GM12878 (cell line): ENCODE measurements around the gene MEIOB. TPM values are rescaled to one million over a fixed set of nuclear protein-coding genes. Genes with fewer than 3 reads are reported as not detected.
A peak's percentile ranks its signal among the peaks of the same experiment; 100 is the strongest.

Source experiments
- ATAC-seq: fragments of 200-7000 bp; cut with Tn5 transposase; 3 replicates; pipeline ENCODE4 v1.9.1; 2020; ENCODE audit warnings: mild to moderate bottlenecking, moderate library complexity
- BruUV-seq: library from RNA; stranded (reverse); fragments of 400-500 nt; replicated peaks from 2 replicates; lab custom pipeline; 2021; lab: Mats Ljungman, UMichigan
- CTCF ChIA-PET: fragments of 300-600 bp; sonication (Branson Sonifier 250); formaldehyde crosslinking; extraction: SDS; loops from one replicate; lab custom pipeline; 2021; ENCODE audit warnings: inconsistent platforms; lab: Yijun Ruan, JAX
- POLR2A ChIA-PET: fragments of 350-600 bp; formaldehyde crosslinking; extraction: SDS; loops from one replicate; lab custom pipeline; 2021; ENCODE audit warnings: inconsistent platforms; lab: Charles Lee
- RAD21 ChIA-PET: fragments of 300-600 bp; sonication (Branson Sonifier 250); formaldehyde crosslinking; loops from one replicate; lab custom pipeline; 2023; ENCODE audit warnings: antibody characterized with exemption; ENCODE audit not compliant: unreplicated experiment; lab: Charles Lee
- SMC1A ChIA-PET: fragments of 300-600 bp; sonication (Branson Sonifier 250); formaldehyde crosslinking; loops from one replicate; lab custom pipeline; 2023; ENCODE audit not compliant: unreplicated experiment, uncharacterized antibody; lab: Charles Lee
- DNase-seq: peaks from one replicate; pipeline ENCODE4 v3.0.0-alpha.2; 2011; ENCODE audit warnings: low read depth, low spot score
- FAIRE-seq: peaks from 3 replicates; lab custom pipeline; 2011; peaks lifted over from hg19 to GRCh38; lab: Jason Lieb, UNC
- H2AFZ ChIP-seq: 2 replicates; pipeline ENCODE4 v1.6.0; 2011; ENCODE audit warnings: low read depth, low read length, control low read depth; ENCODE audit not compliant: control insufficient read depth
- H3K27ac ChIP-seq: 2 replicates; pipeline ENCODE4 v1.5.1; 2011; ENCODE audit warnings: control low read depth; ENCODE audit not compliant: control insufficient read depth, insufficient read depth
- H3K27me3 ChIP-seq, 2 experiments: replicated peaks in 1 of 2; 2 replicates each; pipeline versions ENCODE4 v1.6.0 to v1.6.1; 2011; ENCODE audit warnings: low read length in 1 of 2; ENCODE audit not compliant: control insufficient read depth in 2 of 2, insufficient read depth in 2 of 2
- H3K36me3 ChIP-seq, 2 experiments: 2 replicates each; pipeline ENCODE4 v1.5.1; 2011; ENCODE audit warnings: low read length in 1 of 2; ENCODE audit not compliant: control insufficient read depth in 2 of 2, insufficient read depth in 2 of 2
- H3K4me1 ChIP-seq: 2 replicates; pipeline ENCODE4 v1.6.1; 2011; ENCODE audit warnings: mild to moderate bottlenecking, low read length, moderate library complexity, mixed read lengths; ENCODE audit not compliant: control insufficient read depth, insufficient read depth
- H3K4me2 ChIP-seq: 2 replicates; pipeline ENCODE4 v1.6.0; 2011; ENCODE audit warnings: control low read depth; ENCODE audit not compliant: control insufficient read depth, insufficient read depth
- H3K4me3 ChIP-seq: fragments of 200-600 bp; sonication (generic); 2 replicates; pipeline ENCODE4 v1.5.1; 2016
- H3K79me2 ChIP-seq: 2 replicates; pipeline ENCODE4 v1.6.0; 2011; ENCODE audit warnings: low read length; ENCODE audit not compliant: control insufficient read depth, insufficient read depth
- H3K9ac ChIP-seq: 2 replicates; pipeline ENCODE4 v1.8.0; 2011; ENCODE audit warnings: low read length, control low read depth, mixed read lengths; ENCODE audit not compliant: control insufficient read depth, insufficient read depth
- H3K9me3 ChIP-seq: replicated peaks from 3 replicates; pipeline ENCODE4 v1.5.1; 2011; ENCODE audit warnings: mild to moderate bottlenecking, low read length; ENCODE audit not compliant: control insufficient read depth, insufficient read depth
- H4K20me1 ChIP-seq: 2 replicates; pipeline ENCODE4 v1.6.0; 2011; ENCODE audit not compliant: control insufficient read depth, insufficient read depth
- BMI1 ChIP-seq: fragments of 450-650 bp; IDR thresholded peaks from 2 replicates; pipeline ENCODE4 v1.6.1; 2016; ENCODE audit warnings: mild to moderate bottlenecking, moderate library complexity, borderline replicate concordance
- CUX1 ChIP-seq: IDR thresholded peaks from 2 replicates; pipeline ENCODE4 v1.6.1; 2012; ENCODE audit warnings: improper control_type of control experiment, low read depth, low read length; ENCODE audit not compliant: insufficient replicate concordance
- HCFC1 ChIP-seq: fragments of 150-350 bp; IDR thresholded peaks from 2 replicates; pipeline ENCODE4 v1.6.1; 2014; ENCODE audit warnings: low read length
- IRF4 ChIP-seq: IDR thresholded peaks from 2 replicates; pipeline ENCODE4 v1.6.1; 2011; ENCODE audit warnings: low read depth, low read length
- MYC ChIP-seq: IDR thresholded peaks from 2 replicates; pipeline ENCODE4 v1.6.1; 2011; ENCODE audit warnings: mild to moderate bottlenecking, low read length, moderate library complexity, inconsistent platforms; ENCODE audit not compliant: insufficient read depth, insufficient replicate concordance, insufficient read length, severe bottlenecking
- WGBS: methylation state at CpG from one replicate; pipeline ENCODE4 v1.1.6; 2016; ENCODE audit warnings: low lambda C conversion rate; ENCODE audit not compliant: insufficient replicate concordance, insufficient coverage; ENCODE audit errors: missing lambda C conversion rate; 5-methylcytosine and 5-hydroxymethylcytosine counted together
- in situ Hi-C: fragments of 300-500 bp; cut with MboI; formaldehyde crosslinking; loops from 9 replicates; pipeline ENCODE4 v1.14.3; 2018; ENCODE audit warnings: mixed read lengths
- intact Hi-C: fragments of 100-400 bp; cut with micrococcal nuclease; formaldehyde crosslinking; loops from one replicate; pipeline ENCODE4 v1.14.2; 2022; ENCODE audit not compliant: unreplicated experiment
- polyA plus RNA-seq, 11 experiments: library from polyadenylated mRNA; depleted of rRNA in 4 of 11; unstranded in 6 of 11; stranded (reverse) in 5 of 11; fragments of >200 nt; fragmentation: Nextera tagmentation in 4 of 11; fragmentation: Illumina TruSeq in 1 of 11; extraction: Ambion mirVana in 4 of 11; extraction: Trizol in 1 of 11; gene quantifications; 1 replicate in 1 of 11; 2 replicates in 10 of 11; pipeline versions ENCODE4 v1.2.1 to v1.2.3, GENCODE V29; 2011 to 2016; ENCODE audit warnings: inconsistent platforms in 2 of 11, missing spikeins in 2 of 11, low read depth in 1 of 11
- total RNA-seq, 4 experiments: library from RNA; depleted of rRNA in 3 of 4; stranded (reverse); fragments of >200 nt in 3 of 4; fragmentation: Illumina TruSeq in 1 of 4; extraction: Trizol in 1 of 4; gene quantifications; 2 replicates each; pipeline versions ENCODE4 v1.2.1 to v1.2.3, GENCODE V29; 2013 to 2021
- TF ChIP-seq, protein P1 (sequence below): fragments of 450-650 bp; IDR thresholded peaks from 2 replicates; pipeline ENCODE4 v1.6.1; 2016; ENCODE audit warnings: mild to moderate bottlenecking

Gene MEIOB
- total and polyA plus RNA-seq, 10 of the 15 experiments (the other 5 are each of a cell fraction or from before 2014, with no cell fraction given): 0.04 to 0.26 (median 0.09) TPM; not detected in 5

DNA sequence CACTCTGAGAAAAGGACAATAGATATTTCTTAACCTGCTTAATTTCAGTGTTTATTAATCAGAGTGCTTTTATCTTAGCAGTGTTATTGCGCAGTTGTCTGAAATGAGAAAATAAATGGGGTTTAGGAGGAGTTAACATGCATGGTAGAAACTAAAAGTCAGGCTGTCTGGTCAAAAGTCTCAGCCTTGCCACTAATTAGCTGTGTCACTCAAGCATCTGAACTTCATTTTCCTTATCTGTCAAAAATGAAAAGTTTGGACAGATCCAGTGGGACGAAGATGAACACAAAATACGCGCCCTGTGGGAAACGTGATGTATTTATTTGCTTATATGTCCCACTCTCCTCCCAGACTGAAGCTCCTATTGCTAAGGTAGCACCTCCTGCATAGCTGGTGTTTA is 6.3 kb upstream of the MEIOB start:
- intact Hi-C loops: no loop called here
- WGBS: 73% methylated on average over 5 of the region's 5 CpGs
- Histone ChIP-seq H3K4me2 (no peak overlapping the region), H3K4me1 (peaks cover 12% of the 10 kb centered on the region), H2AFZ (no peak overlapping the region), H4K20me1 (no peaks in the 10 kb centered on the region), H3K27ac (no peak overlapping the region), H3K4me3 (no peak overlapping the region), H3K9me3 (no peaks in the 10 kb centered on the region), H3K27me3 (no peaks in the 10 kb centered on the region), H3K9ac (no peak overlapping the region), H3K79me2 (no peaks in the 10 kb centered on the region), H3K36me3 (no peaks in the 10 kb centered on the region)
- ChIA-PET CTCF (interaction anchor here (0.6 to 2.4 kb wide), 4 partner anchors 16 to 1511 kb away, joined by 3 to 8 read pairs (median 3); no protein-coding TSS in a partner anchor), POLR2A (no interaction called here), SMC1A (interaction anchor here (0.6 to 2.9 kb wide), 3 partner anchors 12 to 66 kb away, joined by 3 to 6 read pairs (median 3); no protein-coding TSS in a partner anchor), RAD21 (no interaction called here)
- no TSS peak for BruUV-seq
- in situ Hi-C loops: no loop called here
- DNase-seq: no peak
- TF ChIP-seq IRF4: no peak
- TF ChIP-seq, protein P1, sequence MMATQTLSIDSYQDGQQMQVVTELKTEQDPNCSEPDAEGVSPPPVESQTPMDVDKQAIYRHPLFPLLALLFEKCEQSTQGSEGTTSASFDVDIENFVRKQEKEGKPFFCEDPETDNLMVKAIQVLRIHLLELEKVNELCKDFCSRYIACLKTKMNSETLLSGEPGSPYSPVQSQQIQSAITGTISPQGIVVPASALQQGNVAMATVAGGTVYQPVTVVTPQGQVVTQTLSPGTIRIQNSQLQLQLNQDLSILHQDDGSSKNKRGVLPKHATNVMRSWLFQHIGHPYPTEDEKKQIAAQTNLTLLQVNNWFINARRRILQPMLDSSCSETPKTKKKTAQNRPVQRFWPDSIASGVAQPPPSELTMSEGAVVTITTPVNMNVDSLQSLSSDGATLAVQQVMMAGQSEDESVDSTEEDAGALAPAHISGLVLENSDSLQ: peak; percentile 69
- no peak for TF ChIP-seq BMI1
- TF ChIP-seq MYC: no peak
- no peak for TF ChIP-seq HCFC1
- TF ChIP-seq CUX1: no peak
- no peak for ATAC-seq
- FAIRE-seq: no peak
